Stomach (tissue), 9 donors: ENCODE results near the gene SCOC. TPM values are rescaled to one million over a fixed set of nuclear protein-coding genes. Genes with fewer than 3 reads are reported as not detected.

ENCODE experiments used
- DNase-seq, 2 donors: peaks; one replicate each; pipeline versions ENCODE4 v3.0.0 to v3.0.0-alpha.2; 2013 to 2019
- H3K27ac ChIP-seq, 5 donors: fragments of 200-600 bp in 4 of 5; sonication (generic) in 4 of 5; one replicate each; pipeline ENCODE4 v1.5.1; 2013 to 2019; ENCODE audit warnings: mild to moderate bottlenecking in 1 of 5, moderate library complexity in 1 of 5
- H3K27me3 ChIP-seq, 3 donors: fragments of 200-600 bp; sonication (generic); one replicate each; pipeline ENCODE4 v1.5.1; 2017 to 2019; ENCODE audit warnings: mixed run types in 1 of 3
- H3K36me3 ChIP-seq, 4 donors: fragments of 200-600 bp; sonication (generic); 1 replicate in 3 of 4; 2 replicates in 1 of 4; pipeline ENCODE4 v1.5.1; 2016 to 2019
- H3K4me1 ChIP-seq, 4 donors: fragments of 200-600 bp; sonication (generic); one replicate each; pipeline ENCODE4 v1.5.1; 2016 to 2019
- H3K4me3 ChIP-seq, 4 donors: fragments of 200-600 bp; sonication (generic) in 3 of 4; one replicate each; pipeline ENCODE4 v1.5.1; 2016 to 2019; ENCODE audit warnings: mild to moderate bottlenecking in 1 of 4
- H3K9me3 ChIP-seq, 4 donors: fragments of 200-600 bp; sonication (generic); one replicate each; pipeline ENCODE4 v1.5.1; 2016 to 2019
- EP300 ChIP-seq: sonication (generic); formaldehyde crosslinking; IDR thresholded peaks from one replicate; pipeline ENCODE4 v1.6.1; 2017; ENCODE audit warnings: antibody characterized with exemption
- POLR2A ChIP-seq, 4 donors: fragments of 450-650 bp; IDR thresholded peaks; one replicate each; pipeline ENCODE4 v1.6.1; 2016; ENCODE audit warnings: antibody characterized with exemption in 4 of 4, control low read depth in 2 of 4, mild to moderate bottlenecking in 1 of 4, moderate library complexity in 1 of 4
- POLR2AphosphoS5 ChIP-seq, 3 donors: sonication (generic); formaldehyde crosslinking; IDR thresholded peaks; one replicate each; pipeline ENCODE4 v1.6.1; 2016; ENCODE audit warnings: antibody characterized with exemption in 3 of 3
- WGBS, 5 donors: extraction: QIAGEN DNeasy Blood & Tissue Kit in 3 of 5; methylation state at CpG; one replicate each; pipeline versions ENCODE4 v1.1.5 to v1.1.7; 2013 to 2018; 5-methylcytosine and 5-hydroxymethylcytosine counted together
- intact Hi-C: fragments of 100-400 bp; cut with DNase I; formaldehyde crosslinking; loops from one replicate; pipeline ENCODE4 v1.15.1; 2023; ENCODE audit warnings: low total_unique reads
- polyA plus RNA-seq, 3 donors: library from polyadenylated mRNA; stranded (reverse); fragments of 200-250 nt; gene quantifications; one replicate each; pipeline ENCODE4 v1.2.3, GENCODE V29; 2013
- total RNA-seq, 5 donors: library from RNA; depleted of rRNA; stranded (reverse); fragments of >200 nt; gene quantifications; one replicate each; pipeline versions ENCODE4 v1.1.0 to v1.2.3, GENCODE V29; 2014 to 2016
- TF ChIP-seq, protein P1 (sequence below), 7 experiments: fragments of 450-650 bp in 4 of 7; fragments of 200-600 bp in 3 of 7; sonication (generic) in 3 of 7; IDR thresholded peaks; one replicate each; pipeline ENCODE4 v1.5.1; 2016 to 2019; ENCODE audit warnings: antibody characterized with exemption in 7 of 7, control low read depth in 2 of 7, mild to moderate bottlenecking in 1 of 7
- donor health status: healthy with polysubstance abuse.
- donor health status: Bipolar disorder and iron deficiency.
- donor health status: healthy.

Gene SCOC
- total and polyA plus RNA-seq, 8 donors, result 28.4 to 108 (median 56.3) TPM

- 36 to 81% (median 64%) methylated on average over 1 of the region's 1 CpG for WGBS, 5 donors
- H3K4me3 ChIP-seq, result no peak overlapping the region
- intact Hi-C loops, result no loop called here
These were observed 42.2 kb upstream of the SCOC start for GRCh38 chr4:140331245-140331644.

DNA sequence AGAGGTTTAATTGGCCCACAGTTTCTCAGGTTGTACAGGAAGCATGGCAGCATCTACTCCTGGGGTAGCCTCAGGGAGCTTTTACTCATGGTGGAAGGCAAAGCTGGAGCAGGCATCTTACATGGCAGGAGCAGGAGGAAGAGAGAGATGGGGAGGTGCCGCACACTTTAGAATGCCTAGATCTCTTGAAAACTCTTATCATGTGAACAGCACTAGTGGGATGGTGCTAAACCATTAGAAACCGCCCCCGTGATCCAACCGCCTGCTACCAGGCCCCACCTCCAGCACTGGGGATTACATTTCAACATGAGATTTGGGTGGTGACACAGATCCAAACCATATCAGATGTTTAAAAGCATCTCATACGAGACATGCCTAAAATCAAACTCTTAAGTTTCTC is 41.6 kb upstream of the SCOC start:
- Histone ChIP-seq H3K4me3 (no peak overlapping the region), H3K27me3 (no peaks in the 10 kb centered on the region), H3K9me3 (no peaks in the 10 kb centered on the region), H3K4me1 (peaks cover 0 to 7% (median 0%) of the 10 kb centered on the region in 4 donors), H3K27ac (no peak overlapping the region), H3K36me3 (no peaks in the 10 kb centered on the region)
- WGBS, 5 donors, result 88 to 94% (median 89%) methylated on average over 5 of the region's 5 CpGs
- DNase-seq, result no peak
- no peak for TF ChIP-seq POLR2A (IDR thresholded peaks at IDR 0.05)
- TF ChIP-seq POLR2AphosphoS5 (IDR thresholded peaks at IDR 0.05), result no peak
- TF ChIP-seq, protein P1, sequence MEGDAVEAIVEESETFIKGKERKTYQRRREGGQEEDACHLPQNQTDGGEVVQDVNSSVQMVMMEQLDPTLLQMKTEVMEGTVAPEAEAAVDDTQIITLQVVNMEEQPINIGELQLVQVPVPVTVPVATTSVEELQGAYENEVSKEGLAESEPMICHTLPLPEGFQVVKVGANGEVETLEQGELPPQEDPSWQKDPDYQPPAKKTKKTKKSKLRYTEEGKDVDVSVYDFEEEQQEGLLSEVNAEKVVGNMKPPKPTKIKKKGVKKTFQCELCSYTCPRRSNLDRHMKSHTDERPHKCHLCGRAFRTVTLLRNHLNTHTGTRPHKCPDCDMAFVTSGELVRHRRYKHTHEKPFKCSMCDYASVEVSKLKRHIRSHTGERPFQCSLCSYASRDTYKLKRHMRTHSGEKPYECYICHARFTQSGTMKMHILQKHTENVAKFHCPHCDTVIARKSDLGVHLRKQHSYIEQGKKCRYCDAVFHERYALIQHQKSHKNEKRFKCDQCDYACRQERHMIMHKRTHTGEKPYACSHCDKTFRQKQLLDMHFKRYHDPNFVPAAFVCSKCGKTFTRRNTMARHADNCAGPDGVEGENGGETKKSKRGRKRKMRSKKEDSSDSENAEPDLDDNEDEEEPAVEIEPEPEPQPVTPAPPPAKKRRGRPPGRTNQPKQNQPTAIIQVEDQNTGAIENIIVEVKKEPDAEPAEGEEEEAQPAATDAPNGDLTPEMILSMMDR (IDR thresholded peaks at IDR 0.05), result no peak
- TF ChIP-seq EP300, result no peak
- intact Hi-C loops, result no loop called here

More at GRCh38 chr4:140331245-140331644, 42.2 kb upstream of the SCOC start:
- no peaks in the 10 kb centered on the region for H3K27me3 ChIP-seq
- H3K4me1 ChIP-seq, result peaks cover 0 to 7% (median 0%) of the 10 kb centered on the region in 4 donors
- DNase-seq, result no peak
- no peak overlapping the region for H3K27ac ChIP-seq
- TF ChIP-seq POLR2AphosphoS5 (IDR thresholded peaks at IDR 0.05) (no peak), EP300 (no peak), POLR2A (IDR thresholded peaks at IDR 0.05) (no peak)
- TF ChIP-seq, protein P1 (IDR thresholded peaks at IDR 0.05), result no peak
- no peaks in the 10 kb centered on the region for H3K36me3 ChIP-seq
- H3K9me3 ChIP-seq, result no peaks in the 10 kb centered on the region

GRCh38 chr4:140332734-140333133 is 40.7 kb upstream of the SCOC start:
- DNase-seq, result no peak
- TF ChIP-seq POLR2AphosphoS5 (IDR thresholded peaks at IDR 0.05), result no peak
- TF ChIP-seq EP300, result no peak
- no peak for TF ChIP-seq POLR2A (IDR thresholded peaks at IDR 0.05)
- TF ChIP-seq, protein P1 (IDR thresholded peaks at IDR 0.05), result no peak
- H3K27ac ChIP-seq, result no peak overlapping the region
- H3K36me3 ChIP-seq, result no peaks in the 10 kb centered on the region
- intact Hi-C loops, result no loop called here
- no peak overlapping the region for H3K4me3 ChIP-seq
- no peaks in the 10 kb centered on the region for H3K9me3 ChIP-seq
- 87 to 91% (median 87%) methylated on average over 2 of the region's 2 CpGs for WGBS, 5 donors
- no peaks in the 10 kb centered on the region for H3K27me3 ChIP-seq
- peaks cover 0 to 7% (median 0%) of the 10 kb centered on the region in 4 donors for H3K4me1 ChIP-seq

GRCh38 chr4:140333523-140333922 is 39.9 kb upstream of the SCOC start:
- peaks cover 0 to 7% (median 0%) of the 10 kb centered on the region in 4 donors for H3K4me1 ChIP-seq
- intact Hi-C loops, result no loop called here
- H3K27me3 ChIP-seq, result no peaks in the 10 kb centered on the region
- H3K27ac ChIP-seq, result no peak overlapping the region
- H3K4me3 ChIP-seq, result no peak overlapping the region
- no peak for DNase-seq
- no peaks in the 10 kb centered on the region for H3K36me3 ChIP-seq
- no peaks in the 10 kb centered on the region for H3K9me3 ChIP-seq
- TF ChIP-seq POLR2A (IDR thresholded peaks at IDR 0.05), result no peak
- TF ChIP-seq, protein P1 (IDR thresholded peaks at IDR 0.05), result no peak
- no peak for TF ChIP-seq POLR2AphosphoS5 (IDR thresholded peaks at IDR 0.05)
- no peak for TF ChIP-seq EP300
